Measurements from ENCODE around the gene CNPY1. TPM values are rescaled to one million over a fixed set of nuclear protein-coding genes. Genes with fewer than 3 reads are reported as not detected.

Gene CNPY1
- total and polyA plus RNA-seq, 12 donors = not detected

DNA sequence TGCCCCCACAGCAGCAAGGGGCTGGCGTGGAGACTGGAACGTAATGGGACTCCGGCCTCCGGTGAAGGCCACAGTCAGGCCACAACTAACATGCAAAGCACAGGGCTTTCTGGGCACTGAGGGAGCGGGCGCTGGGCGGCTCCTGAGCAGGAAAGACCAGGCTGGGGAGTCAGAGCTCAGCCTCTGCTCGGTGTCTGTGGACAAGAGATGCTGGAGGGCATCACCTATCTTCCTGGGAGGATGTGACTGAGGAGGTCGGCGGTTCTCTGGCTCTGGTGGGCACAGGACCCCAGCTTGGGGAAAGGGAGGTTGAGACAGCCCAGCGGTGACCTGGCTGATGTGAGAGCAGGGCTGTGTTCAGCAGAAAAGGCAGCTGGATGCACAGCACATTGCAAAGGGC, 11.7 kb downstream of the CNPY1 start:
- Histone ChIP-seq H3K4me1 (replicated peaks in 1 of 2) (peaks cover 6 to 9% of the 10 kb centered on the region in 2 donors), H3K36me3 (replicated peaks in 1 of 2) (no peaks in the 10 kb centered on the region), H3K27ac (no peak overlapping the region), H3K9me3 (replicated peaks in 1 of 3) (no peaks in the 10 kb centered on the region), H3K27me3 (peaks cover 47% of the 10 kb centered on the region), H3K4me3 (no peak overlapping the region)
- DNase-seq = no peak
- intact Hi-C loops (cut with DNase I) = no loop called here
- WGBS, 4 donors = 65 to 91% (median 79%) methylated on average over 9 to 11 of the region's 11 CpGs
- TF ChIP-seq, protein P1, sequence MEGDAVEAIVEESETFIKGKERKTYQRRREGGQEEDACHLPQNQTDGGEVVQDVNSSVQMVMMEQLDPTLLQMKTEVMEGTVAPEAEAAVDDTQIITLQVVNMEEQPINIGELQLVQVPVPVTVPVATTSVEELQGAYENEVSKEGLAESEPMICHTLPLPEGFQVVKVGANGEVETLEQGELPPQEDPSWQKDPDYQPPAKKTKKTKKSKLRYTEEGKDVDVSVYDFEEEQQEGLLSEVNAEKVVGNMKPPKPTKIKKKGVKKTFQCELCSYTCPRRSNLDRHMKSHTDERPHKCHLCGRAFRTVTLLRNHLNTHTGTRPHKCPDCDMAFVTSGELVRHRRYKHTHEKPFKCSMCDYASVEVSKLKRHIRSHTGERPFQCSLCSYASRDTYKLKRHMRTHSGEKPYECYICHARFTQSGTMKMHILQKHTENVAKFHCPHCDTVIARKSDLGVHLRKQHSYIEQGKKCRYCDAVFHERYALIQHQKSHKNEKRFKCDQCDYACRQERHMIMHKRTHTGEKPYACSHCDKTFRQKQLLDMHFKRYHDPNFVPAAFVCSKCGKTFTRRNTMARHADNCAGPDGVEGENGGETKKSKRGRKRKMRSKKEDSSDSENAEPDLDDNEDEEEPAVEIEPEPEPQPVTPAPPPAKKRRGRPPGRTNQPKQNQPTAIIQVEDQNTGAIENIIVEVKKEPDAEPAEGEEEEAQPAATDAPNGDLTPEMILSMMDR (IDR thresholded peaks at IDR 0.05) = no peak
- no peak for TF ChIP-seq POLR2A (IDR thresholded peaks at IDR 0.05)

DNA sequence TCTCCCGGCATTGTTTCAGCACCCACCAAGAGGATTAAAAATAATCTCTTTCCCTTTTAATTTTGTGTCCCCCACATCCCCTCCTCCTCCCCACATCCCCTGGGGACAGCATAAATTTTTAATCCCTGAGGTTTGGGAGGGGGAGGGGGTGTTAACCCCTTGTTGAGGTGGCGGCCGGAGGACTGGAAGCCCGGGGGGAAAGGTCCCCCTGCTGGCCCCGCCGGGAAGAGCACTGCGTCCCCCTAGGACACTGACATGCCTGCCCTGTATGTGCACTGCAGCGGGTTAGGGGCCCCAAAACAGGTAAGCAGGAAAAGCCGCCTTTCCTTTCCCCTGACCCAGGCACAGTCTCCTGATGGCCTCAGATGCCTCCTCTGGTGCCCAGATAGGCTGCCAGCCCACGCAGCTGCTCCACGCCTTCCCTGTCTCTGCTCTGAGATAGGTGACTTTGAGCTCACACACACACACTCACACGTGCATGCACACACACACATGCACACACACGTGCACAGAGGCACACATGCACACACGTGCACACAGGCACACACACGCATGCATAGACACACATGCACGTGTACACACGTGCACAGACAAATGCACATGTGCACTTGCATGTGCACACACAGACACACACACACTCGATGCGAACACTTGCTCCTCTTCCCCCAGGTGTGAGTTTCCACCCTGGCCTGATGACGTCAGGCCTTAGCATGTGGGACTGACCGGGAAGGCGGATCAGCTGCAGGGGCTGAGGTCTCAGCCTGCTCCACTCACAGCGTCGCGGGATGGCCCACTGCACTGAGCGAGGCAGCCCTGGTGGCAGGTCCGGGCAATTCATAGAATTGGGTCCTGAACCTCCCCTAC, 12.3 kb downstream of the CNPY1 start:
- peaks cover 6 to 9% of the 10 kb centered on the region in 2 donors for H3K4me1 ChIP-seq (replicated peaks in 1 of 2)
- DNase-seq = no peak
- H3K4me3 ChIP-seq = peak overlapping the region in 1 of 4 donors; percentile 27
- H3K9me3 ChIP-seq (replicated peaks in 1 of 3) = no peaks in the 10 kb centered on the region
- no peaks in the 10 kb centered on the region for H3K36me3 ChIP-seq (replicated peaks in 1 of 2)
- WGBS, 4 donors = 26 to 43% (median 35%) methylated on average over 5 to 27 of the region's 27 CpGs
- peaks cover 52% of the 10 kb centered on the region for H3K27me3 ChIP-seq
- no peak for TF ChIP-seq POLR2A (IDR thresholded peaks at IDR 0.05)
- TF ChIP-seq, protein P1 (IDR thresholded peaks at IDR 0.05) = peak in 4 of 6 experiments; percentile 5 to 30 (median 21)
- no peak overlapping the region for H3K27ac ChIP-seq
- intact Hi-C loops (cut with DNase I) = no loop called here

DNA sequence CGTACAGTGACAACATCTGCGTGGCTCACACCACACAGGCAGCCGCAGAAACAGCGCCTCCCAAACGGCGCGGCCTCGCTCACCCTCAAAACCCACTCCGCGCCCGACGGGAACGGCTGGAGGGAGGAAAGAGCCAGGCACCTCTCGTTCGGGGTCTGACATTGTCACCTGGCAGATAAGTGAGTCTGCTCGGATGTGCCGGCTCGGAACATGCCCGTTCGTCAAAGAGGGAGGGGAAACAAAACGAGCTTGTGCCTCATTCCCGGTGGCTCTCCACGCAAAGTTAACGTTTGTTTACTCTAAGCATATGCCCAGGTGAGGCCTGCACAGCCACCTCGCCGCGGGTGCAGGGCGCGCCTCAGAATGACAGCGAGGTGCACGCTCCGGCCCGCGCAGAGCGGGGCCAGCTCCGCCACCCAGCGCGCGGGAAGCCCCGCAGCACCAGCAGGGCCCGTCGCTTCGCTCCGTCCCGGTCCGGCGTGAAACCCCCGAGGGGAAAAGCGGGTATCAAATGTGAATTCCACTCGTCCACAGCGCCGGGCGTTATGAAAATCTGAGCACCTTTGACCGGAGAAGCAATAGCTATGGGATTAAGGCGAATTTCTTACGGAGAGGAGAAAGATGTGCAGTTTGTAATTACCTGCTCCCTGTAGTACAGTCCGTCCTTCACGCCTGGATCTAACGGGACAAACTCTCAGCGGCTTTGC, 13.1 kb downstream of the CNPY1 start:
- Histone ChIP-seq H3K4me1 (replicated peaks in 1 of 2) (peaks cover 6 to 9% of the 10 kb centered on the region in 2 donors), H3K27ac (no peak overlapping the region), H3K9me3 (replicated peaks in 1 of 3) (no peaks in the 10 kb centered on the region), H3K4me3 (peak overlapping the region in 1 of 4 donors; percentile 27), H3K27me3 (peaks cover 55% of the 10 kb centered on the region), H3K36me3 (replicated peaks in 1 of 2) (no peaks in the 10 kb centered on the region)
- TF ChIP-seq, protein P1 (IDR thresholded peaks at IDR 0.05) = no peak
- no peak for TF ChIP-seq POLR2A (IDR thresholded peaks at IDR 0.05)
- intact Hi-C loops (cut with DNase I) = no loop called here
- DNase-seq = no peak
- whole genome bisulfite sequencing, 4 donors = 1 to 4% (median 2%) methylated on average over 25 to 60 of the region's 60 CpGs

DNA sequence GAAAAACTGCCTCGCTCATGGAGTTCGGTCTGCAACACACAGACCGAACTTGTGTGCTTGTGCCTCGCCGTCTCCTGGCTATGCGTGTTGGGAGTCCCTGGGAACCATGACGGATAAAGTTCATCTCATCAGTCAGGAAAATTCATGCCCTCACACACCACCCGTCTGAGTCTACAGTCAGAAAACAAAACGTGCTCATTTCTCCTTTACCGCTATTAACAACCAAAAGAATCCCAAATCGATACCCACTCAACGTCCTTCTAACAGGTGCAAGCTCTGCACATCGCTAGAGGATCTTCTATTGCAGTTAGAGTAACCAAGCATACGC, 13.6 kb downstream of the CNPY1 start:
- 17 to 29% (median 24%) methylated on average over 14 of the region's 14 CpGs for WGBS, 4 donors
- Histone ChIP-seq H3K4me1 (replicated peaks in 1 of 2) (peaks cover 6 to 9% of the 10 kb centered on the region in 2 donors), H3K27me3 (peaks cover 60% of the 10 kb centered on the region), H3K4me3 (peak overlapping the region in 1 of 4 donors; percentile 27), H3K36me3 (replicated peaks in 1 of 2) (no peaks in the 10 kb centered on the region), H3K27ac (no peak overlapping the region), H3K9me3 (replicated peaks in 1 of 3) (no peaks in the 10 kb centered on the region)
- DNase-seq = no peak
- TF ChIP-seq, protein P1 (IDR thresholded peaks at IDR 0.05) = no peak
- no peak for TF ChIP-seq POLR2A (IDR thresholded peaks at IDR 0.05)
- intact Hi-C loops (cut with DNase I) = no loop called here

All from adrenal gland (tissue), 12 donors.